ENCODE data around the gene UBA3. TPM values are rescaled to one million over a fixed set of nuclear protein-coding genes. Genes with fewer than 3 reads are reported as not detected.

Gene UBA3
- total RNA-seq, 1 donor from 2014 or later: 59.1 TPM

DNA sequence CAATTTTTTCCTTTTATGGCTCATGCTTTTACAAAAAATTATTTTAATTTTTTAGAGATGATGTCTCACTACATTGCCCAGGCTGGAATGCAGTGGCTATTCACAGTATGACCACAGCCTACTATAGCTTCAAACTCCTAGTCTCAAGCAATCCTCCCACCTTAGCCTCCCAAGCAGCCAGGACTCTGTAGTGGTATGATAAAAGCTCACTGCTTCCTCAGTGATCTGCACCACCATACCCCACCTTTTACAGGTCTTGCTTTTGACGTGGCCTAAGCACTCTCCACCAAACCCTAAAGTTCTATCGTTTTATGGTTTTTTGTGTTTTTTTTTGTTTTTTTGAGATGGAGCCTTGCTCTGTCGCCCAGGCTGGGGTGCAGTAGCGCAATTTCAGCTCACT is 14.0 kb downstream of the UBA3 start:
- DNase-seq (ENCODE audit: low spot score): no peak

DNA sequence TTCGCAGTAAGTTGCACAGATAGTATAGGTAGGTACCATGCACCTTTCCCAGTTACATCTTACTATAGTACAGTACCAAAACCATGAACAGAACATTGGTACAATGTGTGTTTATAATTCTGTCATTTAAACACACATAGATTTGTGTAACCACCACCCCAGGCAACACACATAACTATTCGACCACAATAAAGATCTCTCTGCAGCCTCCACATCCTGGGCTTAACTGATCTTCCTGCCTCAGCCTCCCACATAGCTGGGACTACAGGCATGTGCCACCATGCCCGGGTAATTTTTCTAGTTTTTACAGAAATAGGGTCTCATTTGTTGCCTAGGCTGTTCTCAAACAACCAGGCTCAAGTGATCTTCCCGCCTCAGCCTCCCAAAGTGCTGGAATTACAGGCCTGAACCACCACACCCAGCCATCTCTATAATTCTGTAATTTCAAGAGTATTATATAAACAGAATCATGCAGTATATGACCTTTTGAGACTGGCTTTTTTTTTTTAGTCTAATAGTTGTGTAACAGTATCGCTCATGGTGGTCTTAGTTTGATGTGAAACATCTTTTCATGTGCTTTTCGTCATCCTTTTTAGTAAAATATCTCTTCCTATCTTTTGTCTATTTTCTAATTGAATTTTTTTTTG is 14.7 kb downstream of the UBA3 start:
- DNase-seq (ENCODE audit: low spot score): no peak

DNA sequence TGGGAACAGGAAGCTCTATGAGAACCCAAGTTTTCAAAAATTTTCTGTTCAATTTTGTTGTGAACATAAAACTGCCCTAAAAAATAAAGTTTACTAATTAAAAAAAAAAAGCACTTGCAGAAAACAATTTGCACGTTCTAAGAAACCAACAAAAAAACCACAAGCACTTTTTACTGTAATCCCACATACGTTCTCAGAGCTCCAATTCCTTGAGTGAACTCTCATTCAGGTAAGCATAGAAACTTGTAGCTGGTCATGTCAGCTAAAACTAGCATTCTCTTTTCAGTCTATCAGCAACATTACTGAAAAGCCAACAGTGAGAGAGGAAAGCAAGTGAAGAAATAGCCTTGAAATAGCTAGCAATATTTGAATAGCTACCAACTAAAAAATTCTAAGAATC is 16.5 kb downstream of the UBA3 start:
- no peak for DNase-seq (ENCODE audit: low spot score)

DNA sequence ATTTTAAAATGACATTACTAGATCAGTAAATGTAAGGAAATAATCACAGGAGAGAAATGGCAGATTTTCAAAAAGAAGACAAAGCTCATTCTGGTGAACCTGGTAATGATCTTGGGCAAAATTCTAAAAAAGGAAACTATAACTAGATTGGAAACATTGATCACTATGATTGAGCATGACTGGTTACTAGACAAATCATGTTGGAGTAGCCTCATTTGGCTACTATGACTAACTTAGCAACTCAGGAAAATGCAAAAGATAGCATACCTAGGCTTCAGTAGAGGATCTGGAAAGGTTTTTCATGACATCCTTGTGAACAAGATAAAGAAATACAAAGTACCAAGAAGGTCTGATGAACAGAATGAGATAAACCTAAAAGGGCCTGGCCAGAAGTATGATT is 20.5 kb downstream of the UBA3 start:
- no peak for DNase-seq (ENCODE audit: low spot score)

DNA sequence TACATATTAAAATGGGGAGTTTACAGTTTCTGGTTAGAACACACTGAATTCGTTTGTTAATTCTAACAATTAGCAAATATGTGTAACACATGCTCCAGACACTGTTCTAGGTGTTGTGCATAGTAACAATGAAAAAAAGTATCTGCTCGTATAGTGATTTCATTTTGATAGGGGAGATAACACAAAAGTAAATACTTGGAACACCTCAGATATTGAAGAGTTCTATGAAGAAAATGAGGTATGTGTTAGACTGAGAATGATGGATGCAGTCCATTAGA is 21.3 kb downstream of the UBA3 start:
- no peak for DNase-seq (ENCODE audit: low spot score)

DNA sequence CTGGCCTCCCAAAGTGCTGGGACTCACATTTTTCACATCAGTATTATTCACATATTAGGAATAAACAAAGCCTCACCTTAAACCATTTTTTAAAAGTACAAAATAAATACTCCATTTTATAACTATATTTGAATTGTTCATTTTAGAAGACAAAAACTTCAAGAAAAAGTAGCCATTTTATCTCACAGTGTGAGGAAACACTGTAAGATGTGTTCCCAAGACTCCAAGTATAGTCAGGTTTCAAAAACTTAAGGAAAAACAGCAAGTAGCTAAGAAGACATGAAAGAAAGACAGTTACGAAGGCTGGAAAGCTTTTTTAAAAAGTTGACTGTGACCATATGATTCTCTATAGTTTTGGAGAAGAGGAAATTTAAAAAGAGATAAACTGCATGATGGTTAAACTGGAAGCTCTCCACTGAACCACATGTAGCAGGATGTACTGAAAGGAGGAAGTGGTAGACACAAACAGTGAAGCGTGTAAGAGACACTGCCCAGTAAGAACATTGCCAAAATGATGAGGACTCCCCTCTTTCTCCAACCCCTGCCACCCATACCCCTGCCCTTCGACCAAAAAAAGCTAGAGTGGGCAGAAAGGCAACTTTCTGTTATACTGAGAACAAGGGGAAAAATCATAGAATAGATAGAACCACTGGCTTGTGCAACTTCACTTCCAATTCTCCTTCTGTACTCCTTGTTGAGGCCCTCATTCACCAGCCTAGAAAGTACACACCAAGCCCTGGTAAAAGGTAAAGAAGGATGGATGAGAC is 21.8 kb downstream of the UBA3 start:
- DNase-seq (ENCODE audit: low spot score): no peak

DNA sequence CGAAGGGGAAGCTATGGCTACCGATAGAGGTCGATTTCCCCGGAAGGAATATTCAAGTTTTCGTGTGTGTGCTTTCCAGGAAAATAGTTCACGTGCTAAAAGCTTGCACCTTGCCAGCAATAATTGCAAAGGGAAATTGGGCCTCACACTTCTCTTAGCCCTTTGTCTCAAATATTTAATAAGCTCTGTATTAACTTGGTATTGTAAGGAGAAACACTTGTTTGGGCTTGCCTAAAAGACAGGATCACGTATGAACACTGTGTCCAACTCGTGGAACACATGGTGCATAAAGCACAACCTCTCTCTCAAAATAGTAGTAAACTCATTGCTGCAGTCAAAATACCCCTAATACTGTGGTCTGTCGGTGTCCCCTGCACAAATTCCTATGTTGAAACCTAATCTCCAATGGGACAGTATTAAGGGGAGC is 27.7 kb downstream of the UBA3 start:
- DNase-seq (ENCODE audit: low spot score): no peak

DNA sequence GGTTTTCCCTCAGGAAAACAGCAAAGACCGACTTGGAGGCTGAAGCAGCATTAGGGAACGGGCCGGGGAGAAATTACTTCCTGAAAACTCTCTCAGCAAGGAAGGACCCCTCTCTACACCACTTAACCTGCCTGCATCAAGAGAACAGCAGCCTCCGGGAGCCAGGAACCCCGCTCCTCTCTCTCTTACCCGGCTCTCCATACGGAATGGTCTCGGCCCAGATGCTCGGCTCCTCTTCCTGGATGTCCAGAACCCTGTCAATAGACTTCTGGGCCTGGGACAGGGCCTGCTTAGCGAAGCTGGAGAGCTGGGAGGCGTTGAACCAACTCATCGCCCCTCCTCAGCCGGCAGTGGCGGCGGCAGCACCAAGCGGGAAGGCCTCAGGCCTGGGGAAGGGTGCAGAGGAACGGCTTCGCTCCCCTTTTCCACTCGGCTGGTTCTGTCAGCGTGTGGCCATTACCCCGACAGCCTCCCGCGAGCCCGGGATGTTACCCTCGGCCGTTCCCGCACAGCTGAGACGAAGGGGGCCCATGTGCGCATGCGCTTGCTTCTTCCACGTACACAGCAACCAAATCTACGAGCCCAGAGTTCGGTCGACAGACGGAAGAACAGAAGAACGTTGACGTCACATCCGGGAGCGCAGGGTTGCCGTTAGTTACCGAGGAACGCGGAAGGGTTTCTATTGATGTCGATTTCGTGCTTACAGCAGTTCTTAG is 28.3 kb downstream of the UBA3 start, which contains the start of gene TMF1:
TMF1 (minus strand) TSS at position 578 of the 716 bp plus-strand sequence; CDS start at position 331, 247 bp downstream.
- DNase-seq (ENCODE audit: low spot score): peak; percentile 99

DNA sequence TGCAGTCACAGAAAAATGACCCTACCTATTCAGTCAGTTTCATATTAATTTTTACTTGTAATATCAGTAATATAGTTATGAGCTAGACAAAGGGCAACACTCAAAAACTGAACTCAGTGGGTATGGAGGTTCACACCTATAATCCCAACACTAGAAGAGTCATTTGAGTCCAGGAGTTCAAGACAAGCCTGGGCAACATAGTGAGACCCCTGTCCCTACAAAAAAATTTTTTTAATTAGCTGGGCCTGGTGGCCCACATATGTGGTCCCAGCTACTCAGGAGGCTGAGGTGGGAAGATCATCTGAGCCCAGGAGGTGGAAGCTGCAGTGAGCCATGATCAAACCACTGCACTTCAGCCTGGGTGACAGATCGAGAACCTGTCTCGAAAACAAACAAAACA is 31.2 kb downstream of the UBA3 start:
- no peak for DNase-seq (ENCODE audit: low spot score)

DNA sequence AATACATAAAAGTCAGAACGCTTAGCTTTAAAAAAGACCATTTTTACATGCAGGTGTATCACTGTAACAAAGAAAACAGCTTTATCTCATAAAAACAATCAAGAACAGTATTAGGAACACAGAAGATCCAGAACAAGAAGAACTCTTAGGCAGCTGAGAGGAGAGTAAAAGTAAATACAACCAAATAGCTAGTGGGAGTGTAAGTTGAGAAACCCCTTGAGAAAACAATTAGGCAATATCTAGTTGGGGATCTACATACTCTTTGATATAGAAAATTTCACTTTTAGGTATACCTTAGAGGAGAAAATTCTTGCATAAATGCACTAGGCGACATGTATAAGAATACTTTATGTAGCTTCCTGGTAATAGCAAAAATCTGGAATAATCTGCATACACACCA is 35.6 kb downstream of the UBA3 start:
- no peak for DNase-seq (ENCODE audit: low spot score)

DNA sequence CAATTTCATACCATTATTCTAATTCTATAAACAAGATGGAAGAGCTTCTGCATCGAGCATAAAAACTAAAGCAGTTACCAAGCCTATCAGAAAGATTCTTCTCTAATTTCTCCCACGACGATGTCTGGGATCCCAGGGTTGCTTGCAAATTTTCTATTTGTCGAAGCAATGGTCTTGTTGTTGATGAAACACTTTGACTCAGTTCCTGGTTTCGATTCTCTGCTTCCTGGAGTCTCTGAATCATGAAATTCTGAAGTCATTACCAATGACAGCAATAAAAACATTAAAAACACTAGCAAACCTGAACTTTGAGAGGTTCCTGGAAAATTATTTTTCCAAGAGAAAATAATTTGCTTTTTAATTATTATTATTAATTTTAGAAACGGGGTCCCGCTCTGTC is 46.7 kb downstream of the UBA3 start:
- DNase-seq (ENCODE audit: low spot score): no peak

DNA sequence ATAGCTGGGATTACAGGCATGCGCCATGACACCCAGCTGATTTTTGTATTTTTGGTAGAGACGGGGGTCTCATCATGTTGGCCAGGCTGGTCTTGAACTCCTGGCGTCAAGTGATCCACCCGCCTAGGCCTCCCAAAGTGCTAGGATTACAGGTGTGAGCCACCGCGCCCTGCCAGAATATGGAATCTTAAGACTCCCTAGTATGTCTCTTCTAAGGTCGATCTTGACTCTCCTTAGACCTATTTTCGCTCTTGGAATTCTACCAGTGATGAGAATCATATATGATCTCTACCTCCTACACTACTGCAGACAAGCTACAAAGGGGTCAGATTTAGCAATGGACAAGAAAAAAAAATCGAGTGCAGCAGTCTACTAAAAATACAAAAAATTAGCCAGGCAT is 47.4 kb downstream of the UBA3 start:
- DNase-seq (ENCODE audit: low spot score): no peak

DNA sequence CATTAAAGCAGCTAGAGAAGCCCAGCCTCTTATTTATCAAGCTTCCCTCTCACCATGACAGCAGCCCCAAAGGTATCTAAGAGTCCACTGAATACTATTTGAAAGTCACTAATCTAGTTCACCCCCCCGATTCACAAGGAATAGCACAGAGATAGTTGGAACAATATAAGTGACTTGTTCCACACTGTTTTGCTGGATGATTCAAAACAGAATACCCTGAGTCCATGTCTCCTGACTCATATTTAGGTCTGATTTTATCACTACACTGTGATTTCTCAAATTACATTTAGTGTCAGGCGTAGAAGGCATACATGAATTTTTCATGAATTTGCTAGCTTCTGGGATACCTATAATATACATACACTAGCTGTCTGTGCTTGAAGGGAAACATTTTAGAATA is 48.0 kb downstream of the UBA3 start:
- DNase-seq (ENCODE audit: low spot score): no peak

DNA sequence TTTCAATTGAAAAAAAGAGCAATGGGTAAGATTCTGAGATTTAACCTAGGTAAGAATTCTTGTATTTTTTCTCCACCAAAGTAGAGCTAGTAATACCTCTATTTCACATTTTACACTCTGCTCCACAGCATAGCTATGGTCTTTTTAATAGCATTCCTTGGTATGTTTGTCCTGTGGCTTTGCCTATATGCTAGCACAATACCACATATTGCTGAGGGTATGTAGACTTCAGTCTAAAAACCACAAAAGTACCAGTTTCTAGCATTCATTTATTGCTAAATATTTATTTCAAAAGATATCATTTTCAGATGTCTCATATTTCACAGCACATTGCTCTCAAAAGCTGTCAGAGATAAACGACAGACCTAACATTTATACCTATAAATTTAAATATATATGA is 48.5 kb downstream of the UBA3 start:
- no peak for DNase-seq (ENCODE audit: low spot score)

DNA sequence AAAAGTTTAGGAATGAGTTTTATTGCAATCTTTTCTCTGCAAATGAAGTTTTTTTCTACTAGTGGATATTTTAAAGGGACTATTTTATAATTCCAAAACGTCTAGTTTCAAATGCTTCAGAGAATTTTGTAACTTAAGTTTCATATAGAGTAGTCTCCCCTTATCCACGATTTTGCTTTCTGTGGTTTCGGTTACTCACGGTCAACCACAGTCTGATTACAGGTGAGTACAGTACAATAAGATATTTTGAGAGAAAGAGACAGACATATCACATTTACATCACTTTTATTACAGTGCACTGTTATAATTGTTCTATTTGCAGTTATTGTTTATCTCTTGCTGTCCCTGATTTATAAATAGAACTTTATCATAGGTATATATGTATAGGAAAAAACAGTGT is 59.3 kb downstream of the UBA3 start:
- no peak for DNase-seq (ENCODE audit: low spot score)

DNA sequence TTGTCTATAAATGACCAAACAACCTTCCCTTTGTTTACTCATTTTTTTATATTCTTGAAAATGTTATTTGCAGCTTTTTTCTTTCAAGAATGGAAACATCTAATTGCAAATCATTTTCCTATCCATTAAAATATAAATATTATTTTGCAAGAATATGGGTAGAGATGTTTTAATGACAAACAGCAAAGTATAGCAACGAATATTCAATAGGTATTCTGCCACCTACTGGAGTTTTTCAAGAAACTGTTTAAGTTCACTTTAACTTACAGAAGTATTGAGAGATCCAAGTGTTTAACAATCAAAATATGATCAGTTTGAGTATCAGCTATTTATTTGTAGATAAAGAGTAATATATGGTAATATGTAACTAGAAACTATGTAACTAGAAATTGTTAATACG is 59.7 kb downstream of the UBA3 start:
- DNase-seq (ENCODE audit: low spot score): no peak

DNA sequence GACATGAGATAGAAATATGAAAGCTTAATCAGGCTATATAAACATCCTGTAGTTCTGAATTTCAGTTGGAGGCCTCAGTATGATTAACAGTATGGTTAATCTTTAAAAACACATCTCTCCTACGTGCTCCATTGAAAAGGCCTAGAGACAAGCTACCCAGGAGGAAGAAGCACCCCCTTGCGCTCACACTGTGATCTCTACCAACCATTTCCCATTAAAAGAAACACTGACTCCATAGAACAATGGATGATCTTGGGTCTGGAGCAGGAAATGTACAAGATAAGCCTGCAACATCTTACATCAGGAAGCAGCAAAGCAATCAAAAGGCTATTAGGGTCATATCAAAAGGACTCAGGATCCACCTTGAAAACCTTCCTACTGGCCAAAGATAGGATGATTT is 63.3 kb downstream of the UBA3 start:
- DNase-seq (ENCODE audit: low spot score): no peak

DNA sequence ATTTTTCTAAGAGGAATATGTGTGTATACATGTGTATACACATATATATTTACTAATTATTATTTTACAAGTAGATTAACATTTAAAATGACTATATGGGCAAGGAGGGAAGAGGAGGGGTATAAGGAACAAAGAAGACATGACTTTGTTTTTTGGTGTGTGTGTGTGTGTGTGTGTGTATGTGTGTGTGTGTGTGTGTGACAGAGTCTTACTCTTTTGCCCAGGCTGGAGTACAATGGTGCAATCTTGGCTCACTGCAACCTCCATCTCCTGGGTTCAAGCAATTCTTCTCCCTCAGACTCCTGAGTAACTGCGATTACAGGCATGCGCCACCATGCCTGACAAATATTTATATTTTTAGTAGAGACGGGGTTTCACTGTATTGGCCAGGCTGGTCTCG is 64.1 kb downstream of the UBA3 start:
- DNase-seq (ENCODE audit: low spot score): no peak

DNA sequence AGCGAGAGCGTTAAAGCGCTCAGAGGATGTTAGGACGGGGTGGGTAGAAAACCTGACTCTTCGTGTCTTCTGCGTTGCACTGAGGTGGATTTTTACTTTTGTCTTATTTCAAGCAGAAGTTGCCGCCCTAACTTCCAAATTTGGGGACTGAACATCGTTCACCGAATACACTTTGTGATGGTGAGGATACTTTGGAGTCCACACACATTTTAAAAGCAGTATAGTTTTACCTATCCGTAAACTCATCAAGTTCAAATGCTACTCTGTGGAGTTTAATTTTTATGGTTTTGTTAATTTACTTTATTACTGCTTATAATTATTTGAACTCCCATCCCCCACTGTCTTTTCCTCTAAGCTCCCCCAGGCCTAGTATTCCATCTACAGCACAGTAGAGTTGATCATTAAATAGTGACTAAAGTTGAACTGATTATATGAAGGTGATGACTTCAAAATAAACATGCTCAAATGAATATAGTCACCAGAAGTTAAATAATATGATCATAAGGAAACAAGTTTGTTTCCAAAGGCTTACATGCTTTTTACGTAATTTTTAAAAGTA is 66.1 kb downstream of the UBA3 start:
- DNase-seq (ENCODE audit: low spot score): no peak

DNA sequence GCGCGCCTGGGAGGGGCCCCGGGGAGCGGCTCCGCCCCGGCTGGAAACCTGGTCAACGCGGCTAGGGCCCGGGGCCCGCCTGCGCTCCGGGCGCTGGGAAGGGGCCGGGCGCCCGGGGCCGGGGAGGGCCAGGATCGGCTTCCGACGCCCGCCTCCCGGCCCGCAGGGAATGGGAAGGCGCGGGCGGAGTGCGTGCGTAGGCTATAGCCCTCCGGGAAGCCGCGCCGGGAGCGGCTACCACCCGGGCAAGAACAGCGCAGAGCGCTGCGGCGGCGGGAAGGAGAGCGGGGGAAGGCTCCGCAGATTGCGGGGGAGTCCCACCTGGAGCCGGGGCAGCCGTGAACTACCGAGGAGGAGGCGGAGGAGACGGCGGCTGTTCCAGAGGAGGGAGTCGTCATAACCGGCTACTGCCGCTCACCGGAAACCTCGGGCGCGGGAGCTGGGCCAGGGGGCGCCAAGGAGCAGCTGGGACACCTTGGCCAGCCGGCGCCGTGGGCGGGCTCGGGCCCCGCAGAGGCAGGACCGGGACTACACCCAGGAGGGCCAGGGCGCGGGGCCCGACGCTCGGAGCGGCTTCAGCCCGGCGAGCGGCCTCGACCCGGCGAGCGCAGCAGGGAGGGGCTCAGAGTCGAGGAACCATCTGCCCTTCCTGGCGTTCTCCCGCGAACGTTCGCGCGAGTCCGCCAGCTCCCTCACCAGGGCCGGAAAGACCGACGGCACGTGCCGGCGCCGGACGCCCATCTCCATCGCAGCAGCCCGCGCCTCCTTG is 66.7 kb downstream of the UBA3 start, which contains the start of gene EOGT:
EOGT (minus strand) TSS at position 432 of the 769 bp plus-strand sequence. CDS start 3,838 bp downstream, outside the sequence.
- DNase-seq (ENCODE audit: low spot score): peak; percentile 88

DNA sequence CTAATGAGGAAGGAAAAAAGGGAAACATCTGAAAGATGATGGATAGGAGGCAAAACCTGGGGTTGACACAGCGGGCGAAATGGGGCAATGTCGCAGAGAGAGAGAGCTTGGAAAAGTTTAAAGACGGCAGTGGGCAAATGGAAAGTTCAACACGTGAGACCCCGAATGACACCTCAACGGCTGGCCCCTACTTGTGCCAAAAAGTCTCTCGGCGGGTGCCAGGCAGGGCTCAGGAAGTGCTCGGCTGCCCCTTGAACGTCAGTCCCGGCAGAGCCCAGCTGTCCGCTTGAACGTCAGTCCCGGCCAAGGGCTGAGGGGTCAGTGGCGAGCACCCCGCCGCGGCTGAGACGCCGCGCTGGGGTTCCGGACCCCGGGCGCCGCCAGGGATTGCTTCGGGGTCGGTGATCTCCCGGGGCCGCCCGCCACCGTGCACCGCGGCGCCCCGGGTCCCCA is 67.3 kb downstream of the UBA3 start:
- peak; percentile 40 for DNase-seq (ENCODE audit: low spot score)
